HEK293T (cell line): ENCODE data around the gene CFAP70.

ENCODE experiments used
- BHLHE40 ChIP-seq: fragments of 450-650 bp; IDR thresholded peaks from 2 replicates; pipeline ENCODE4 v1.6.1; 2016; ENCODE audit warnings: mild to moderate bottlenecking, moderate library complexity, borderline replicate concordance
- HDGF ChIP-seq: fragments of 450-650 bp; IDR thresholded peaks from 2 replicates; pipeline ENCODE4 v1.6.1; 2017; ENCODE audit warnings: antibody characterized with exemption, borderline replicate concordance
- LEF1 ChIP-seq: fragments of 450-650 bp; IDR thresholded peaks from 2 replicates; pipeline ENCODE4 v1.6.1; 2017; ENCODE audit warnings: mild to moderate bottlenecking, borderline replicate concordance
- SUZ12 ChIP-seq: fragments of 450-650 bp; IDR thresholded peaks from 2 replicates; pipeline ENCODE4 v1.6.1; 2016; ENCODE audit warnings: mild to moderate bottlenecking
- TARDBP ChIP-seq: fragments of 450-650 bp; IDR thresholded peaks from 2 replicates; pipeline ENCODE4 v1.6.1; 2016
- TF ChIP-seq, protein P1 (sequence below): fragments of 450-650 bp; IDR thresholded peaks from 2 replicates; pipeline ENCODE4 v1.6.1; 2016

DNA sequence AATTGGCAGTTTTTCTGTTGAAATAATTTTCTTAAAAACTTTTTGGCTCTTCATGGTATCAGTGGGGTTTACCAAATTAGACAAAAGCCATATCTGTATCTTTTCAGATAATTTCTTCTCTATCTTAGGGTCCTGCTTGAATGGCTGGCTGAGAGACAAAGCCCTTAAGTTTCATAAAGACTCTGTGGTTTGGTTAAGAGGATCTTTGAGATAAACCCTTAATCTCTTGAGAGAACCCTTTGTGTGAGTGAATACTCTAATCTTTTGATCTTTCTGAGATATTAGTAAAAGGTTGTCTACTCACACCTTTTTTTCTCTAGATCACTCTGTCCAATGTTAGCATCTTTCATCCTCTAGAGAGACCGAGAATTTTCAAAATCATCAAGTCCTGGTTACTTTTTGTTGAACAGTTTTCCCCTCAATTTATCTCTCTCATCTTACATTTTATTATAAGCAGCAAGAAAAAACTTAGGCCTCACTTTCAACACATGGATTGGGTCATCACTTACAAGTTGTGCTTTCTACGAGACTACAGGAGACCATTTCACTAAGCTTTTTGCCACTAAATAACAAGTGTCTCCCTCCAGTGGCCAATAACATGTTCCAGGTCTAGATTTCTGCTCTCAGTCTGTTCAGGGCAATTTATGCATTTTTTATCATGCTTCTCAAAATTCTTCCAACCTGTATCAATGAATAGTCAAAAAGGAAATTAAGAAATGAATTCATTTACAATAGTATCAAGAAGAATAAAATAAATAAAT, 140.1 kb downstream of the CFAP70 start:
- TF ChIP-seq LEF1 (no peak), SUZ12 (no peak), BHLHE40 (no peak), TARDBP (no peak), HDGF (no peak)
- TF ChIP-seq, protein P1, sequence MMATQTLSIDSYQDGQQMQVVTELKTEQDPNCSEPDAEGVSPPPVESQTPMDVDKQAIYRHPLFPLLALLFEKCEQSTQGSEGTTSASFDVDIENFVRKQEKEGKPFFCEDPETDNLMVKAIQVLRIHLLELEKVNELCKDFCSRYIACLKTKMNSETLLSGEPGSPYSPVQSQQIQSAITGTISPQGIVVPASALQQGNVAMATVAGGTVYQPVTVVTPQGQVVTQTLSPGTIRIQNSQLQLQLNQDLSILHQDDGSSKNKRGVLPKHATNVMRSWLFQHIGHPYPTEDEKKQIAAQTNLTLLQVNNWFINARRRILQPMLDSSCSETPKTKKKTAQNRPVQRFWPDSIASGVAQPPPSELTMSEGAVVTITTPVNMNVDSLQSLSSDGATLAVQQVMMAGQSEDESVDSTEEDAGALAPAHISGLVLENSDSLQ, result no peak
